A204.1 (cell line): Measurements from ENCODE around the gene IRF5.
"Not testable (repeated sequence)": the region's sequence is repeated elsewhere in the genome, so short reads cannot be mapped to it uniquely, and the experiment has no call there.

Experiments
- FAIRE-seq: peaks from 2 replicates; lab custom pipeline; 2012; peaks lifted over from hg19 to GRCh38; lab: Jason Lieb, UNC

The IRF5 gene

DNA sequence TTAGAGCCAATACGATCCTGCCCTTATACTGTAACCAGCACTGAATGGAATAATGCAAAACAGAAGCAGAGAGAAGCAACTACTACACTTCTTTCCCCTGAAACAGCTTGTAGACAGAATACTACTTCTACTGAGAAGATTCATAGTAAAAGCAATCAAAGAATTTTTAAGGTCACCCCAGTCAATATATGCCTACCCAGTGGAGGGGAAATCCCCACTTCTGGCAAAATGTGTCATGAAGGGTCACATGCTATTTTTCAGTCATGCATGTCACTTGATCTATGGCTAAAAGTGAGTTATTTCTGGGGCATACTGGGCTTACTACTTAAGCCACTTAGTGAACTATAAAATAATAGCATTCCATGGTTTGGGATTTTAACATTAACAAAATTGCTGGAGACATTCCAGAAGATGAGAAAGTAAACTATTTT lies 25.6 kb downstream of the IRF5 start:
- no peak for FAIRE-seq

DNA sequence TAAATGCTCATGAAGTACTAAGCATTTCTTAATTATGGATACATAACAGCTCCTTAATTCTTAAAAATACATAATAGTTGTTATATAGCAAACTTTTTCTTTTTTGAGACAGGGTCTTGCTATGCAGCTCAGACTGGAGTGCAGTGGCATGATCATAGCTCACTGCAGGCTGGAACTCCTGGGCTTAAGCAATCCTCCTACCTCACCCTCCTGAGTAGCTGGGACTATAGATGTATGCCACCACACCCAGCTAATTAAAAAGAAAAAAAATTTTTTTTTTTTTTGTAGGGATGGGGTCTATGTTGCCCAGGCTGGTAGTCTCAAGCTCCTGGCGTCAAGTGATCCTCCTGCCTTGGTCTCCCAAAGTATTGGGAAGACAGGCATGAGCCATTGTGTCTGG lies 30.9 kb downstream of the IRF5 start:
- FAIRE-seq, result no peak

DNA sequence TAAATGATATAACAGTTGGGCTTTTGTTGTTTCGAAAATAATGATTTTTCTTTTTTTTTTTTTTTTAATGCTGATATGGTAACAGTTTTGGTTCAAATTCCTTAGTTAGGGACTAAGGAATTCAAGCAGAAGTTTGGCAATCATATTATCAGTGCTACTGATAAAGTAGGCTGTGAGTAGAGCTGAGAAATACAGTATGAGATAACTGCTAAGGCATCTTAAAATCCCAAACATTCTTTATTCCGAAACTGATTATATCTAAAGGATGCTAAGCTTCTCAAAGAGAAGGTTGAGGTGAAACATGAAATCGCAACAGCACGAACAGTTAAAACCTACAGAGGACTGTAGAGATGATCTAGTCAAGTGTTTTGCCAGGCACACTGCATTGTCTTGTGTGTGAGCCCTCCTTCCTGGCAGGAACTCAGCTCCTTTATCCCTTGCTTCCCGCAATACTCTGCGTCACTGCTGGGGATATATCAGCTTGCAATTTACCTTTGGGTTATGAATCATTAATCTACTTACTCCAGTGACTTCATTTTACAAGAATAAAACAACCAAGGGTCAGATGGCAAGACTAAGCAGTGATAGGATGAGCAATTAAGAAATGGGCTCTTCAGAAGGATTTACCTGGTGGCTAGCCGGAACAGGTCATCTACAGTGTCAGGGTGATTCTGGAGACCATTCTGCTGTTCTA lies 36.7 kb downstream of the IRF5 start:
- no peak for FAIRE-seq

DNA sequence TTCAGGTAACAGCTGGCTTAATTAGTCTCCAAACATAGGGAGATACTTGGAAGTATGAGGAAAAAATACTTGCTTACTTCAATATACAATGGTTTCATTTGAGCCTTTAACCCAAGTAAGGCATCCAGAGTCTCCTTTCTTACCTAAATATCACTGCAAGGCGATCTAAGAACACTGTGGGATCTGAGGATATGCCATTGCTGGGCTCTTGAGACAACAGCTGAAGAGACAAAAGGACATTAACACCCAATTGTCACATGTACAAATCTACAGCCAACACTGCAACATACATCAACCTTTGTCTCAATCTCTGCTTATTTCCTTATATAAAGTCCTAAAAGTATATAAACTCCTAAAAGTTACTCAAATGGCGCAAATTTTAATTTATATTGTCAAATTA lies 44.4 kb downstream of the IRF5 start:
- no peak for FAIRE-seq

DNA sequence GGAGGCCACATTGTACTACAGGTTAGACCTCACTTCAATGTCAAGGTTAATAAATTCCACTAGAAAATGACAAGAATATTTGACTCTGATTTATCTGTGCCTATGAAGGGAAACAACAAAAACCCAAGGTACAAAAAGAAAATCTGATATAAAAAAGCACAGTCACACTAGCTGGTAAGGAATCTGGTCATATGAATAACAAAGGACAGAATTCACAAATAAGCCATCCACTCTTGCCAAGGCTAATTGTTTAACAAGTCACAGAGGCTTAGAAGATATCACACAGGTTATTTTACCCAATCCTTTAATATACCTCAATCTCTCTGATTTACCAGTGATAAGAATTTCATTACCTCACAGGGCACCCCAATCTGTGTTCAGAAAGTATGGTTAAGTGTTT lies 47.9 kb downstream of the IRF5 start:
- FAIRE-seq, result no peak

DNA sequence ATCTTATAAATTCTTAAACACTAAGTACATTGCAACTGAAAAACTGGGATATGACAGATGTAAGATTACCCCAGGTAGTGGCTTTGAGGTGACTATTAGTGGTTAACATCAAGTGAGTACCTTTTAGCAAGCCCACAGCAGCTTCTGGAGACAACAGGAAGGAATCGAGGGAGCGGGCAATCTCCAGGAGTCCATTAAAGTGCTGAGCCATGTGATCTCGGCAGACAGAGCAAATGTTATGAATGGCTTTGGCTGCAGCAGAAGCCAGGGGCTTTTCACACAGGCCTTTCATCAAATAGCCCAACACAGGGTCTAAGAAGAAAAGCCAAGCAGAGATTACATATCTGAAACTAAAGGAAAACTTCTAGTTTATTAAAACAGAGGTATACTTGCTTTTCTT lies 48.9 kb downstream of the IRF5 start:
- no peak for FAIRE-seq

DNA sequence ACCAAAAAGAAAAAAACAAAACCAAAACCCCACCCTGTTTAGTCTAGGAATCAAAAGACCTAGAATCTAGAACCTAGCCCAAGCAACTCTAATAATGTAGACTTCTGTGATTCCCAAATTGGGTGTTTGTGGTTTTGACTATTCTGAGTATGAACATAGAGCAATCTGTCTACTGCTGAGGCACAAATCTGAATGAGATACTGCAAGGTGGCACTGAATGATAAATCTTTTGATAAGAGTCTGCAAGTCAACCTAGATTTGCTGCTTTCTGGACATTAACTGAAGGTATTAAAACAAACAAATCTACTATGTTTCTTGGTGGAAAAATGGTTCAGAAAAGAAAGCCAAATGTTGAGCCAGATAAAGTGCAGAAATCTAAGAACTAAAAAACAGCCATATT lies 50.6 kb downstream of the IRF5 start:
- no peak for FAIRE-seq

DNA sequence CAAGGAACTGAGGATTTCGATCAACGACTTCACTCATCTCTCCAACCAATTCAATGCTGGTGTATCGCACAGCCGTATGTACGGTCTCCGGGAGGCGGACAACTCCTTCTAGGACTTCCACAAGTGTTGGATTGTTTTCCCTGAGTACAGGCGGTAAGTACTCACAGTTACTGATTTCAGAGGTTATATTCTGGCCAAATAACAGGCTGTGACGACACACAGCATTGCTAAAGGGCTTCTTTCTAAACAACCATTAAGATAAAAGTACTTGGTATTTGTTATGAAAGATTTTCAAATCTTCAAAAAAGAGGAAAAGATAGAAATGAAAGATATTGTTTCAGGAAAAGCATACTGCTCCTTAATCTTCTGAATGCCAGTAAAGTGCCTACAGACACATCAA lies 52.2 kb downstream of the IRF5 start:
- no peak for FAIRE-seq

DNA sequence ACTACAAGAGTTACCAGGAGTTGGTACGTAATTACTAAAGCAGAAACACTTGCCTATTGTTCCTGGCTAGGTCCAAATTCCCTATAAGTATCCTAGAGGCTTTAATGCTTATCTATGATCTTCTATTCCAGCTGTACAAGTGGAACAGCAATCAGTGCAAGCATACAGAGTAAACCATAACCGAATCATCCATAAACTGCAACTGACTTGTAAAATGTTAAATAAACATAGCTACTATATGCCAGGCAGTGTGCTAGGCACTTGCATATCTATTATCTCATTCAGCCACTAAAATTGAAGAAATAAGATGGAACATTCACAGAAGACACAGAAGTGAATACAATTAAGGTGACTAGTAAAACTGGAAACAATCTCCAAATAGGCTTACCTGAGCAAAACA lies 55.7 kb downstream of the IRF5 start:
- no peak for FAIRE-seq

DNA sequence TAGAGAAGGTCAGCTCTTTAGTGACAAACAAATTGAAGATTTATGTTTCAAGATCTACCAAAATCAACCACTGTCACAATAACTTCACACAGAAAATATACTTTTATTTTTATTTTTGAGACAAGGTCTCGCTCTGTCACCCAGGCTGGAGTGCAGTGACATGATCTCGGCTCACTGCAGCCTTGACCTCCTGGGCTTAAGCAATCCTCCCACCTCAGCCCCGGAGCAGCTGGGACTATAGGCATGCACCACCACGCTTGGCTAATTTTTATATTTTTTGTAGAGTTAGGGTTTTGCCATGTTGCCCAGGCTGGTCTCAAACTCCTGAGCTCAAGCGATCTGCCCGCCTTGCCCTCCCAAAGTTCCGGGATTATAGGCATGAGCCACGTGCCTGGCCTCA lies 56.8 kb downstream of the IRF5 start:
- not testable (repeated sequence) for FAIRE-seq

DNA sequence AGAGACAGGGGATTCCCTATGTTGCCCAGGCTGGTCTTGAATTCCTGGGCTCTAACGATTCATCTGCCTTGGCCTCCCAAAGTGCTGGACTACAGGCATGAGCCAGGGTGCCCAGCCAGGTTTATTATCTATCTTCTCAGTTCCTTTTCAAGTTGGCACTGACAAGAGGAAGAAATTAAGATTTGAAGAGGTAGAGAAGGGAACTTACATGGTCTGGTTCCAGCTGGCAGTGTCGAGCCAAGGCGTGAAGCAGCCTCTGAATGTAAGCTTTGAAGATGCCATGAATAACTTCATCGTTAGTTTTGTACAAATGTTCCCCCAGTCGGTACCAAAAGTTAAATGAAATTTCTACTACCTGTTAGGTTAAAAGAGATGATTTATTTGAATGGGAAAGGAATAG lies 59.5 kb downstream of the IRF5 start:
- FAIRE-seq, result no peak
